ENCODE results near the gene LSM7.

LSM7 gene

GRCh38 chr19:2320049-2320448 lies 8.3 kb downstream of the LSM7 start:
- no peak for DNase-seq (ENCODE audit: low read depth in 1 of 2, low spot score in 1 of 2)
- no peak overlapping the region for H3K27ac ChIP-seq (replicated peaks)
- H3K27me3 ChIP-seq (ENCODE audit: insufficient read depth, poor library complexity, severe bottlenecking): no peaks in the 10 kb centered on the region
- no peak for TF ChIP-seq SPI1 (IDR thresholded peaks at IDR 0.05; ENCODE audit: borderline replicate concordance, low read depth)
- no peak for TF ChIP-seq POLR2AphosphoS5 (IDR thresholded peaks at IDR 0.05; ENCODE audit: low read depth)
- TF ChIP-seq GABPA (IDR thresholded peaks at IDR 0.05; ENCODE audit: low read depth): no peak
- no peak for TF ChIP-seq CTCF (IDR thresholded peaks at IDR 0.05; ENCODE audit: insufficient read depth, low read length)
- TF ChIP-seq REST (IDR thresholded peaks at IDR 0.05; ENCODE audit: insufficient replicate concordance, low read depth): no peak
- H3K4me3 ChIP-seq (replicated peaks; ENCODE audit: insufficient read depth, low read length): no peak overlapping the region

DNA sequence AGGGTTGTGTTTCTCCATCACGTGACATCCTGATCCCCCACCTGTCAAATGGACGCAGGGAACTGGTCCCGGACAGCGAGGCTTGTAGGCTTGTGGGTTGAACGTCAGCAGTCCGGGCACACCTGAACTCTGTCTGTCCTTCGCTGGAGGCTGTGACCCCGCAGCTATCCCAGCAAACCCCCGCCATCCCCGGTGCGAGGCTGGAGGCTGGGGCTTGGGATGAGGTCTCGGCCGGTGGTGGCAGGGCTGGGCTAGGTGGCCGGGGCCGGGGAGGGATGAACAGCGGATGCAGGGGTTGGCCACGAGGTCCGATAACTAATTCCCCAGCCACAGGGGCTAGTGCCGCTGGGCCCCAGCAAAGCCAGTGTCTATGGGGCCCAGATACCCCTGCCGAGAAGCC lies 8.8 kb downstream of the LSM7 start:
- no peak overlapping the region for H3K27ac ChIP-seq (replicated peaks)
- H3K4me3 ChIP-seq (replicated peaks; ENCODE audit: insufficient read depth, low read length): no peak overlapping the region
- DNase-seq (ENCODE audit: low read depth in 1 of 2, low spot score in 1 of 2): no peak
- TF ChIP-seq CTCF (IDR thresholded peaks at IDR 0.05; ENCODE audit: insufficient read depth, low read length): no peak
- TF ChIP-seq SPI1 (IDR thresholded peaks at IDR 0.05; ENCODE audit: borderline replicate concordance, low read depth): no peak
- TF ChIP-seq POLR2AphosphoS5 (IDR thresholded peaks at IDR 0.05; ENCODE audit: low read depth): no peak
- TF ChIP-seq REST (IDR thresholded peaks at IDR 0.05; ENCODE audit: insufficient replicate concordance, low read depth): no peak
- TF ChIP-seq GABPA (IDR thresholded peaks at IDR 0.05; ENCODE audit: low read depth): no peak
- no peaks in the 10 kb centered on the region for H3K27me3 ChIP-seq (ENCODE audit: insufficient read depth, poor library complexity, severe bottlenecking)

- Histone ChIP-seq H3K4me3 (replicated peaks; ENCODE audit: insufficient read depth, low read length) (no peak overlapping the region), H3K27me3 (ENCODE audit: insufficient read depth, poor library complexity, severe bottlenecking) (no peaks in the 10 kb centered on the region), H3K27ac (replicated peaks) (no peak overlapping the region)
- DNase-seq (ENCODE audit: low read depth in 1 of 2, low spot score in 1 of 2): no peak
- TF ChIP-seq GABPA (IDR thresholded peaks at IDR 0.05; ENCODE audit: low read depth): no peak
- TF ChIP-seq POLR2AphosphoS5 (IDR thresholded peaks at IDR 0.05; ENCODE audit: low read depth): no peak
- TF ChIP-seq SPI1 (IDR thresholded peaks at IDR 0.05; ENCODE audit: borderline replicate concordance, low read depth): no peak
- no peak for TF ChIP-seq CTCF (IDR thresholded peaks at IDR 0.05; ENCODE audit: insufficient read depth, low read length)
- no peak for TF ChIP-seq REST (IDR thresholded peaks at IDR 0.05; ENCODE audit: insufficient replicate concordance, low read depth)
These were observed 9.5 kb downstream of the LSM7 start for GRCh38 chr19:2318923-2319322.

Data from HL-60 (cell line).